Stomach (tissue), 9 donors: ENCODE data around the gene AP2A1. TPM values are rescaled to one million over a fixed set of nuclear protein-coding genes. Genes with fewer than 3 reads are reported as not detected.

Experiments
- DNase-seq, 2 donors: peaks; one replicate each; pipeline versions ENCODE4 v3.0.0 to v3.0.0-alpha.2; 2013 to 2019
- H3K27ac ChIP-seq, 5 donors: fragments of 200-600 bp in 4 of 5; sonication (generic) in 4 of 5; one replicate each; pipeline ENCODE4 v1.5.1; 2013 to 2019; ENCODE audit warnings: mild to moderate bottlenecking in 1 of 5, moderate library complexity in 1 of 5
- H3K27me3 ChIP-seq, 3 donors: fragments of 200-600 bp; sonication (generic); one replicate each; pipeline ENCODE4 v1.5.1; 2017 to 2019; ENCODE audit warnings: mixed run types in 1 of 3
- H3K36me3 ChIP-seq, 4 donors: fragments of 200-600 bp; sonication (generic); 1 replicate in 3 of 4; 2 replicates in 1 of 4; pipeline ENCODE4 v1.5.1; 2016 to 2019
- H3K4me1 ChIP-seq, 4 donors: fragments of 200-600 bp; sonication (generic); one replicate each; pipeline ENCODE4 v1.5.1; 2016 to 2019
- H3K4me3 ChIP-seq, 4 donors: fragments of 200-600 bp; sonication (generic) in 3 of 4; one replicate each; pipeline ENCODE4 v1.5.1; 2016 to 2019; ENCODE audit warnings: mild to moderate bottlenecking in 1 of 4
- H3K9me3 ChIP-seq, 4 donors: fragments of 200-600 bp; sonication (generic); one replicate each; pipeline ENCODE4 v1.5.1; 2016 to 2019
- EP300 ChIP-seq: sonication (generic); formaldehyde crosslinking; IDR thresholded peaks from one replicate; pipeline ENCODE4 v1.6.1; 2017; ENCODE audit warnings: antibody characterized with exemption
- POLR2A ChIP-seq, 4 donors: fragments of 450-650 bp; IDR thresholded peaks; one replicate each; pipeline ENCODE4 v1.6.1; 2016; ENCODE audit warnings: antibody characterized with exemption in 4 of 4, control low read depth in 2 of 4, mild to moderate bottlenecking in 1 of 4, moderate library complexity in 1 of 4
- POLR2AphosphoS5 ChIP-seq, 3 donors: sonication (generic); formaldehyde crosslinking; IDR thresholded peaks; one replicate each; pipeline ENCODE4 v1.6.1; 2016; ENCODE audit warnings: antibody characterized with exemption in 3 of 3
- WGBS, 5 donors: extraction: QIAGEN DNeasy Blood & Tissue Kit in 3 of 5; methylation state at CpG; one replicate each; pipeline versions ENCODE4 v1.1.5 to v1.1.7; 2013 to 2018; 5-methylcytosine and 5-hydroxymethylcytosine counted together
- intact Hi-C: fragments of 100-400 bp; cut with DNase I; formaldehyde crosslinking; loops from one replicate; pipeline ENCODE4 v1.15.1; 2023; ENCODE audit warnings: low total_unique reads
- polyA plus RNA-seq, 3 donors: library from polyadenylated mRNA; stranded (reverse); fragments of 200-250 nt; gene quantifications; one replicate each; pipeline ENCODE4 v1.2.3, GENCODE V29; 2013
- total RNA-seq, 5 donors: library from RNA; depleted of rRNA; stranded (reverse); fragments of >200 nt; gene quantifications; one replicate each; pipeline versions ENCODE4 v1.1.0 to v1.2.3, GENCODE V29; 2014 to 2016
- TF ChIP-seq, protein P1 (sequence below), 7 experiments: fragments of 450-650 bp in 4 of 7; fragments of 200-600 bp in 3 of 7; sonication (generic) in 3 of 7; IDR thresholded peaks; one replicate each; pipeline ENCODE4 v1.5.1; 2016 to 2019; ENCODE audit warnings: antibody characterized with exemption in 7 of 7, control low read depth in 2 of 7, mild to moderate bottlenecking in 1 of 7
- donor health status: healthy with polysubstance abuse.
- donor health status: Bipolar disorder and iron deficiency.
- donor health status: healthy.

Gene AP2A1
- total and polyA plus RNA-seq, 8 donors: 19.8 to 177 (median 29.2) TPM

DNA sequence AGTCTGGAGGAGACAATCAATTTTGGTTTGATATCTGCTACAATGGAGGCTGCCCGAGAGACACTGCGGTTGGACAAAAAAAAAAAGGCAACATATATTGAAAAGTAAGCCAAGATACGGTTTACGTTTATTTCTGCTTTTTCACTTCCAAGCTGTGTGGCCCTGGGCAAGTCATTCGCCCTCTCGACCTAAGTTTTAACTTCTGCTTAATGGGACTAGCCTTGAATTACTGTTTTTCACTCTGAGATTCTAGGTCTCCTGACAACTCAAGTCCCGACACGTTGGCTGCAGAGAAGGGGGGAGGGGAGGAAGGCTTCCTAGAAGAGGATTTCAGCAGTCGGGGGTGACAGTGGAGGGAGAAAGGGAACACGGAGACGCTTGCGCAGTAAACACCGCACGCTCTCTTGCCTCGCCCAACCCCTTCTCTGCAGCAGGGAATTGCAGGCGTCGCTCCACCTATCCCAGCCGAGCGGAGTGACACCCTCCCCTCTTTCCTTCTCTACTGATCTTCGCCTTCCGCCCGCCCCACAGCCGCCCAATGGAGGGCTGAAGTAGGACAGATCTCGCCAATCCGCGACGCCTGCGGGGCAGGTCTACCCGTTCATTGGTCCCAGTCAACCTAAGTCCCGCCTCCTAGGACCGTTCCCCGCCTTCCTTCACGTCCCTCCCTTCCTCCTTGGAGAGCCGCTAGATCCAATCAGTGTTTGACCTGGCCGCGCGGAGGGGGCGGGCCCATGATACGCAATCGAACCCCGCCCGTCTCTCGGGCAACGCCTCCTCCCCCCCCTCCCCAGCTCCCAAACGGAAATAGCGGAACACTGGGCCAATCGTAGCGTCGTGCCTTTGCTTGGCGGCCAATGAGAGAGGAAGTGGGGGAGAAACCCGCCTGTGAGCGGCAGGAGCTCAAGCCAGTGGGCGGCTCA, 533 bp upstream of the AP2A1 start:
- H3K9me3 ChIP-seq: no peaks in the 10 kb centered on the region
- H3K4me1 ChIP-seq: peaks cover 19 to 39% (median 28%) of the 10 kb centered on the region in 4 donors
- peaks cover 0 to 7% (median 3%) of the 10 kb centered on the region in 4 donors for H3K36me3 ChIP-seq
- DNase-seq: peak; percentile 99 to 100
- intact Hi-C loops: no loop called here
- 1 to 2% (median 1%) methylated on average over 29 to 53 of the region's 53 CpGs for WGBS, 5 donors
- peak overlapping the region; percentile 87 to 95 (median 93) for H3K27ac ChIP-seq
- no peaks in the 10 kb centered on the region for H3K27me3 ChIP-seq
- peak overlapping the region; percentile 83 to 97 (median 88) for H3K4me3 ChIP-seq
- TF ChIP-seq POLR2AphosphoS5 (IDR thresholded peaks at IDR 0.05) (peak; percentile 74 to 91 (median 81)), POLR2A (IDR thresholded peaks at IDR 0.05) (peak in 1 of 4 donors; percentile 75), EP300 (no peak)
- TF ChIP-seq, protein P1, sequence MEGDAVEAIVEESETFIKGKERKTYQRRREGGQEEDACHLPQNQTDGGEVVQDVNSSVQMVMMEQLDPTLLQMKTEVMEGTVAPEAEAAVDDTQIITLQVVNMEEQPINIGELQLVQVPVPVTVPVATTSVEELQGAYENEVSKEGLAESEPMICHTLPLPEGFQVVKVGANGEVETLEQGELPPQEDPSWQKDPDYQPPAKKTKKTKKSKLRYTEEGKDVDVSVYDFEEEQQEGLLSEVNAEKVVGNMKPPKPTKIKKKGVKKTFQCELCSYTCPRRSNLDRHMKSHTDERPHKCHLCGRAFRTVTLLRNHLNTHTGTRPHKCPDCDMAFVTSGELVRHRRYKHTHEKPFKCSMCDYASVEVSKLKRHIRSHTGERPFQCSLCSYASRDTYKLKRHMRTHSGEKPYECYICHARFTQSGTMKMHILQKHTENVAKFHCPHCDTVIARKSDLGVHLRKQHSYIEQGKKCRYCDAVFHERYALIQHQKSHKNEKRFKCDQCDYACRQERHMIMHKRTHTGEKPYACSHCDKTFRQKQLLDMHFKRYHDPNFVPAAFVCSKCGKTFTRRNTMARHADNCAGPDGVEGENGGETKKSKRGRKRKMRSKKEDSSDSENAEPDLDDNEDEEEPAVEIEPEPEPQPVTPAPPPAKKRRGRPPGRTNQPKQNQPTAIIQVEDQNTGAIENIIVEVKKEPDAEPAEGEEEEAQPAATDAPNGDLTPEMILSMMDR (IDR thresholded peaks at IDR 0.05): no peak

DNA sequence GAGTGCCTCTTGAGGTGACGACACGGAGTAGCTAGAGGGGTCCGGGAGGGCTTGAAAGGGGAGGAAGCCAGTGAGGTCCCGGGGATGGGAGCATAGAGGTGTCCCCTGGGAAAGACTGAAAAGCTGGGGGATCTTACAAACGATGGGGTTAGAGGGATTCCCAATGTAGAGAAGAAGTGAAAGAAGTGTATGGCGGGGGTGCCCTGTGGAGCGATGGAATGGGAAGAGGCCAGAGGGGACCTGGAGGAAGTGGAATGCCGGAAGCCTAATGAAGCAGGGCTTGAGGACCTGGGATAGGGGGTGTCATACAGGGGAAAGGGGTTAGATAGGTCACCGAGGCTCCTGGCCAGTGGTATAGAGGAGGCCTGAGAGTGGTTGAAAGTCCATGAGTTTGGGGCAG, 580 bp downstream of the AP2A1 start:
- Histone ChIP-seq H3K9me3 (no peaks in the 10 kb centered on the region), H3K27ac (peak overlapping the region; percentile 81 to 94 (median 88)), H3K4me1 (peaks cover 19 to 39% (median 30%) of the 10 kb centered on the region in 4 donors), H3K4me3 (peak overlapping the region; percentile 83 to 97 (median 88)), H3K27me3 (no peaks in the 10 kb centered on the region), H3K36me3 (peaks cover 0 to 13% (median 5%) of the 10 kb centered on the region in 4 donors)
- intact Hi-C loops: no loop called here
- TF ChIP-seq, protein P1 (IDR thresholded peaks at IDR 0.05): no peak
- TF ChIP-seq EP300: no peak
- TF ChIP-seq POLR2A (IDR thresholded peaks at IDR 0.05): no peak
- TF ChIP-seq POLR2AphosphoS5 (IDR thresholded peaks at IDR 0.05): no peak
- no peak for DNase-seq
- 0 to 2% (median 1%) methylated on average over 9 of the region's 9 CpGs for WGBS, 5 donors

DNA sequence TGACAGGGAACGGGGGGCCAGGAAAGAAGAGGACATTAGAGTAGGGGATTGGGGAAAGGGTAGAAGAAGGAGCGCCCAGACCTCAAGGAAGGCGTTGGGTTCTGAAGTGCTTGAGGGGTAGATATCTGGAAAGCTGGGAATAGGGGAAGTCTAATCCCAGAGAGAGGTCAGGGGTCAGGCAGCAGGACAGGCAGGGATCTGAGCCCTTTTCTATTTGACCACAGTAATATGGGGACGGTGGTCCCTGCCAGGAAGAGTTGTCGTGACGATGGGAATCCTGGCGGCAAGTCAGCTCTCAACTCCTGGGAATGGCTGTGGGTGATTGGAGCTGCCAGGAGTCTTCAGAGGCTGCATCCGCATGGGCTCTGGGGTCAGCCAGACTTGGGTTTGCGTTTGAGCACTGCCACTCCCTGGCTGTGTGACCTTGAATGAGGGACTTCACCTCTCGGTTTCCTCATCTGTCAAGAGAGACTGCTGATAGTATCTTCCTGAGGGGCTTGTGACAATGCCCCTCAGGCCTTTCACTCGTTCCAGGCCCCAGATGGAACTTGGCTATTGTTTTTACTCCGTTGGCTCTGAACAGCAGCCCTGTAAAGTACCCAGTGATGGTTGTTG, 1.3 kb downstream of the AP2A1 start:
- peak overlapping the region in 3 of 5 donors; percentile 87 to 94 (median 91) for H3K27ac ChIP-seq
- TF ChIP-seq, protein P1 (IDR thresholded peaks at IDR 0.05): no peak
- TF ChIP-seq POLR2A (IDR thresholded peaks at IDR 0.05) (no peak), EP300 (no peak), POLR2AphosphoS5 (IDR thresholded peaks at IDR 0.05) (no peak)
- H3K36me3 ChIP-seq: peaks cover 0 to 13% (median 5%) of the 10 kb centered on the region in 4 donors
- WGBS, 5 donors: 60 to 69% (median 68%) methylated on average over 12 of the region's 12 CpGs
- intact Hi-C loops: no loop called here
- no peaks in the 10 kb centered on the region for H3K9me3 ChIP-seq
- no peaks in the 10 kb centered on the region for H3K27me3 ChIP-seq
- H3K4me1 ChIP-seq: peaks cover 19 to 43% (median 35%) of the 10 kb centered on the region in 4 donors
- no peak for DNase-seq
- peak overlapping the region; percentile 83 to 97 (median 88) for H3K4me3 ChIP-seq

DNA sequence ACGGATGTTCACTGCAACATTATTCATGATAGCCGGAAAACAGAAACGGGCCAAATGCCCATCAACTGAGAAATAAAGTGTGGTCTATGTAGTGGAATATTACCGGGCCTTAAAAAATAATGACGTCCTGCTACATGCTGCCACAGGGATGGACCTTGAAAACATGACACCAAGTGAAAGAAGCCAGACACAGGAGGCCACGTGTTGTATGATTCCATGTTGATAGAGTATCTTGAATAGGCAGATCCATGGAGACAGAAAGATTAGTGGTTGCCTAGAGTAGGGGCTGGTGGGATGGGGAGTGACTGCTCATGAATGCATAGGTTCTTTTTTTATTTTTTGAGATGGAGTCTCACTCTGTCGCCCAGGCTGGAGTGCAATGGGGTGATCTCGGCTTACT, 3.7 kb downstream of the AP2A1 start:
- Histone ChIP-seq H3K4me3 (no peak overlapping the region), H3K36me3 (peaks cover 0 to 29% (median 6%) of the 10 kb centered on the region in 4 donors), H3K9me3 (no peaks in the 10 kb centered on the region), H3K27me3 (no peaks in the 10 kb centered on the region), H3K4me1 (peaks cover 17 to 51% (median 35%) of the 10 kb centered on the region in 4 donors), H3K27ac (no peak overlapping the region)
- intact Hi-C loops: no loop called here
- no peak for DNase-seq
- TF ChIP-seq, protein P1 (IDR thresholded peaks at IDR 0.05): no peak
- TF ChIP-seq POLR2AphosphoS5 (IDR thresholded peaks at IDR 0.05): no peak
- no peak for TF ChIP-seq EP300
- no peak for TF ChIP-seq POLR2A (IDR thresholded peaks at IDR 0.05)
- WGBS, 5 donors: 91 to 96% (median 92%) methylated on average over 8 of the region's 8 CpGs
